GM23338 (cell line): ENCODE measurements around the gene PPFIA2. TPM values are rescaled to one million over a fixed set of nuclear protein-coding genes. Genes with fewer than 3 reads are reported as not detected.

ENCODE experiments used
- ATAC-seq: fragments of 200-7000 bp; cut with Tn5 transposase; 3 replicates; pipeline ENCODE4 v1.9.1; 2020
- DNase-seq: peaks from one replicate; pipeline ENCODE4 v3.0.0-alpha.2; 2015; ENCODE audit warnings: low spot score
- H2AFZ ChIP-seq: fragments of 200-600 bp; sonication (generic); 2 replicates; pipeline ENCODE4 v1.8.0; 2016; ENCODE audit warnings: antibody characterized with exemption, mild to moderate bottlenecking, moderate library complexity
- H3F3A ChIP-seq: fragments of 200-600 bp; sonication (generic); replicated peaks from 2 replicates; pipeline ENCODE4 v1.8.0; 2017; ENCODE audit warnings: antibody characterized with exemption, mixed run types, low read depth
- H3K27ac ChIP-seq: fragments of 200-600 bp; sonication (generic); 2 replicates; pipeline ENCODE4 v1.6.1; 2016; ENCODE audit warnings: low read depth
- H3K27me3 ChIP-seq: fragments of 200-600 bp; sonication (generic); 2 replicates; pipeline ENCODE4 v1.8.0; 2016; ENCODE audit warnings: mild to moderate bottlenecking, mixed run types, moderate library complexity; ENCODE audit not compliant: insufficient read depth
- H3K36me3 ChIP-seq: fragments of 200-600 bp; sonication (generic); 2 replicates; pipeline ENCODE4 v1.8.0; 2016; ENCODE audit warnings: mild to moderate bottlenecking; ENCODE audit not compliant: insufficient read depth
- H3K4me1 ChIP-seq: fragments of 200-600 bp; sonication (generic); 2 replicates; pipeline ENCODE4 v1.8.0; 2016; ENCODE audit warnings: mild to moderate bottlenecking, moderate library complexity; ENCODE audit not compliant: insufficient read depth
- H3K4me2 ChIP-seq: fragments of 200-600 bp; sonication (generic); 2 replicates; pipeline ENCODE4 v1.7.1; 2017; ENCODE audit warnings: mixed run types
- H3K4me3 ChIP-seq: fragments of 200-600 bp; sonication (generic); 2 replicates; pipeline ENCODE4 v1.6.1; 2016; ENCODE audit warnings: mixed run types
- H3K79me2 ChIP-seq: fragments of 200-600 bp; sonication (generic); replicated peaks from 2 replicates; pipeline ENCODE4 v1.8.0; 2017; ENCODE audit warnings: mild to moderate bottlenecking; ENCODE audit not compliant: insufficient read depth
- H3K9me2 ChIP-seq: fragments of 200-600 bp; sonication (generic); 2 replicates; pipeline ENCODE4 v1.8.0; 2017; ENCODE audit not compliant: insufficient read depth
- H4K20me1 ChIP-seq: fragments of 200-600 bp; sonication (generic); replicated peaks from 2 replicates; pipeline ENCODE4 v1.8.0; 2017; ENCODE audit warnings: mild to moderate bottlenecking; ENCODE audit not compliant: insufficient read depth
- H3K27ac Mint-ChIP-seq: 2 replicates; pipeline ENCODE4 v1.8.0; 2020; ENCODE audit warnings: inconsistent platforms, mild to moderate bottlenecking, moderate library complexity, mixed read lengths
- H3K27me3 Mint-ChIP-seq: 3 replicates; pipeline ENCODE4 v1.8.0; 2022; ENCODE audit warnings: low read depth, mild to moderate bottlenecking, moderate library complexity, mixed read lengths, inconsistent platforms; ENCODE audit not compliant: insufficient read depth, poor library complexity
- H3K36me3 Mint-ChIP-seq: 3 replicates; pipeline ENCODE4 v1.8.0; 2021; ENCODE audit warnings: low read depth, mild to moderate bottlenecking, inconsistent platforms, moderate library complexity, mixed read lengths
- H3K4me1 Mint-ChIP-seq: 3 replicates; pipeline ENCODE4 v1.8.0; 2020; ENCODE audit warnings: mild to moderate bottlenecking, inconsistent platforms, mixed read lengths
- H3K4me3 Mint-ChIP-seq: 3 replicates; pipeline ENCODE4 v1.8.0; 2021; ENCODE audit warnings: moderate library complexity, mild to moderate bottlenecking, inconsistent platforms, mixed read lengths
- H3K9me3 Mint-ChIP-seq: 3 replicates; pipeline ENCODE4 v1.8.0; 2020; ENCODE audit warnings: moderate library complexity, mild to moderate bottlenecking, inconsistent platforms, mixed read lengths
- CREB1 ChIP-seq: fragments of 250-450 bp; sonication (Bioruptor Pico); IDR thresholded peaks from 2 replicates; pipeline ENCODE4 v1.5.0; 2020; ENCODE audit warnings: low read depth, mild to moderate bottlenecking, moderate library complexity
- EZH2 ChIP-seq: fragments of 200-600 bp; sonication (generic); IDR thresholded peaks from one replicate; pipeline ENCODE4 v1.8.0; 2017; ENCODE audit warnings: antibody characterized with exemption, mild to moderate bottlenecking, low read depth; ENCODE audit not compliant: unreplicated experiment
- EZH2phosphoT487 ChIP-seq: fragments of 200-600 bp; sonication (generic); IDR thresholded peaks from one replicate; pipeline ENCODE4 v1.8.1; 2018; ENCODE audit warnings: antibody characterized with exemption; ENCODE audit not compliant: unreplicated experiment
- JUNB ChIP-seq: IDR thresholded peaks from one replicate; pipeline ENCODE4 v1.6.1; 2016; ENCODE audit warnings: antibody characterized with exemption; ENCODE audit not compliant: unreplicated experiment
- NANOG ChIP-seq: IDR thresholded peaks from 2 replicates; pipeline ENCODE4 v1.6.1; 2016; ENCODE audit warnings: antibody characterized with exemption, borderline replicate concordance
- POLR2AphosphoS5 ChIP-seq: IDR thresholded peaks from 2 replicates; pipeline ENCODE4 v1.6.1; 2016; ENCODE audit warnings: antibody characterized with exemption, low read depth
- STAT1 ChIP-seq: IDR thresholded peaks from one replicate; pipeline ENCODE4 v1.6.1; 2016; ENCODE audit warnings: antibody characterized with exemption; ENCODE audit not compliant: unreplicated experiment
- polyA plus RNA-seq: library from polyadenylated mRNA; unstranded; fragments of >200 nt; fragmentation: Nextera tagmentation; extraction: Ambion mirVana; gene quantifications from 2 replicates; pipeline ENCODE4 v1.2.1, GENCODE V29; 2016
- total RNA-seq: library from RNA; depleted of rRNA; stranded (reverse); fragments of >200 nt; shearing (Covaris generic); gene quantifications from 2 replicates; pipeline ENCODE4 v1.2.3, GENCODE V29; 2014
- TF ChIP-seq, protein P1 (sequence below), 2 experiments: fragments of 200-600 bp in 1 of 2; sonication (generic) in 1 of 2; conservative IDR thresholded peaks; 2 replicates each; pipeline versions ENCODE4 v1.5.1 to v1.6.1; 2016 to 2017; ENCODE audit warnings: antibody characterized with exemption in 2 of 2, low read depth in 2 of 2, mild to moderate bottlenecking in 2 of 2, moderate library complexity in 1 of 2
- TF ChIP-seq, protein P2 (sequence below): IDR thresholded peaks from 2 replicates; pipeline ENCODE4 v1.6.1; 2016; ENCODE audit warnings: antibody characterized with exemption

Gene PPFIA2
- total and polyA plus RNA-seq, 2 experiments from 2014 or later: 5.4 to 7.2 TPM

DNA sequence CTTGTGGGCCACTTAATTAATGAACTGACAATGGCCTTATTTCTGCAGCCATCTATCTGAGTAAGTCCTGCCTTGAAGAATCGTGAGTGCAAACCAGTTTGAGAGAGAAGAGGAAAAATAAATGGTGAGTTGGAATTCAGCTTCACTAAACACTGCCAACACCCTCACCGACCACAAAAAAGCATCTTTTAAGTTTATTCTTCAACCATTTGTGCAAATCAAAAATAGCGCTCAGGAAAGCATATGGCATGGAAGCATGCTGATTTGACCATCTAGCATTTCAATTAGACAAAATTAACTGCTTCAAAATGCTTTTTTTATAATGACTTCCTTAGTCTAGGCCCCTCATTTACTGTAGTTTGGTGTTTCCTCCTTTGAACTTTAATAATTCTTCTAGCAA, 294.0 kb downstream of the PPFIA2 start:
- H3F3A ChIP-seq: no peaks in the 10 kb centered on the region
- no peaks in the 10 kb centered on the region for H3K36me3 Mint-ChIP-seq
- peaks cover 18% of the 10 kb centered on the region; the same call in 2 of the 3 replicates for H3K4me1 Mint-ChIP-seq
- no peak for ATAC-seq
- no peaks in the 10 kb centered on the region for H3K79me2 ChIP-seq
- H4K20me1 ChIP-seq: no peaks in the 10 kb centered on the region
- H2AFZ ChIP-seq: no peak overlapping the region
- no peak overlapping the region for H3K27ac Mint-ChIP-seq
- H3K9me2 ChIP-seq: no peaks in the 10 kb centered on the region
- no peaks in the 10 kb centered on the region for H3K36me3 ChIP-seq
- H3K27me3 ChIP-seq: no peaks in the 10 kb centered on the region
- H3K9me3 Mint-ChIP-seq: no peaks in the 10 kb centered on the region
- H3K4me3 ChIP-seq: no peak overlapping the region
- no peak overlapping the region for H3K27ac ChIP-seq
- TF ChIP-seq STAT1: no peak
- TF ChIP-seq POLR2AphosphoS5: no peak
- H3K27me3 Mint-ChIP-seq: no peaks in the 10 kb centered on the region
- no peak overlapping the region for H3K4me2 ChIP-seq
- no peak for DNase-seq
- no peak overlapping the region for H3K4me3 Mint-ChIP-seq
- no peaks in the 10 kb centered on the region for H3K4me1 ChIP-seq

DNA sequence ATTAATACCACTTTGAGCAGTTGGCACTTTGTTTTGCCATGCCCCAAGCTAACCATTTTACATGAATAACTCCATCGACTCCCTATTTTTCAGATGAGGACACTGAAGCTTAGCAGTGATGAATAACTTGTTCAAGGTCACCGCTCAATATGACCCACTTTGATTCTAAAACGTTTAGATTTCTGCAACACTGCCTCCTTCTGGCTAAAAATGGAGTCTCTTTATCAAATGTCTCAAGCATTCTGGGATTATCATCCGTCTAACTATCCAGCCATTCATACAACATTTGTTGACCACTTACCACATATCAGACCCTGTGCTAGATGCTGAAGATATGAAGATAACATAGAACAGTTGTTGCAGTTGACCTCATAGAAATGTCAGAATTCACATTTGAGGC, 298.0 kb downstream of the PPFIA2 start:
- no peaks in the 10 kb centered on the region for H4K20me1 ChIP-seq
- Mint-ChIP-seq H3K27ac (no peak overlapping the region), H3K4me3 (no peak overlapping the region), H3K36me3 (no peaks in the 10 kb centered on the region), H3K27me3 (no peaks in the 10 kb centered on the region), H3K4me1 (peaks cover under 1% of the 10 kb centered on the region; the same call in 2 of the 3 replicates), H3K9me3 (no peaks in the 10 kb centered on the region)
- TF ChIP-seq EZH2phosphoT487: no peak
- no peak for TF ChIP-seq CREB1 (CRISPR knock-in tag)
- TF ChIP-seq, protein P1, sequence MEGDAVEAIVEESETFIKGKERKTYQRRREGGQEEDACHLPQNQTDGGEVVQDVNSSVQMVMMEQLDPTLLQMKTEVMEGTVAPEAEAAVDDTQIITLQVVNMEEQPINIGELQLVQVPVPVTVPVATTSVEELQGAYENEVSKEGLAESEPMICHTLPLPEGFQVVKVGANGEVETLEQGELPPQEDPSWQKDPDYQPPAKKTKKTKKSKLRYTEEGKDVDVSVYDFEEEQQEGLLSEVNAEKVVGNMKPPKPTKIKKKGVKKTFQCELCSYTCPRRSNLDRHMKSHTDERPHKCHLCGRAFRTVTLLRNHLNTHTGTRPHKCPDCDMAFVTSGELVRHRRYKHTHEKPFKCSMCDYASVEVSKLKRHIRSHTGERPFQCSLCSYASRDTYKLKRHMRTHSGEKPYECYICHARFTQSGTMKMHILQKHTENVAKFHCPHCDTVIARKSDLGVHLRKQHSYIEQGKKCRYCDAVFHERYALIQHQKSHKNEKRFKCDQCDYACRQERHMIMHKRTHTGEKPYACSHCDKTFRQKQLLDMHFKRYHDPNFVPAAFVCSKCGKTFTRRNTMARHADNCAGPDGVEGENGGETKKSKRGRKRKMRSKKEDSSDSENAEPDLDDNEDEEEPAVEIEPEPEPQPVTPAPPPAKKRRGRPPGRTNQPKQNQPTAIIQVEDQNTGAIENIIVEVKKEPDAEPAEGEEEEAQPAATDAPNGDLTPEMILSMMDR (conservative IDR thresholded peaks at IDR 0.05; ENCODE audit: low read depth in 2 of 2): peak; percentile 58 to 75
- TF ChIP-seq JUNB: no peak
- no peak for TF ChIP-seq EZH2
- no peaks in the 10 kb centered on the region for H3K79me2 ChIP-seq
- no peak overlapping the region for H3K4me3 ChIP-seq
- H3K36me3 ChIP-seq: no peaks in the 10 kb centered on the region
- no peaks in the 10 kb centered on the region for H3K9me2 ChIP-seq
- peak; percentile 60 for DNase-seq
- ATAC-seq: no peak
- no peak overlapping the region for H2AFZ ChIP-seq
- no peaks in the 10 kb centered on the region for H3F3A ChIP-seq
- H3K27me3 ChIP-seq: no peaks in the 10 kb centered on the region
- no peaks in the 10 kb centered on the region for H3K4me1 ChIP-seq
- no peak overlapping the region for H3K4me2 ChIP-seq
- no peak overlapping the region for H3K27ac ChIP-seq

DNA sequence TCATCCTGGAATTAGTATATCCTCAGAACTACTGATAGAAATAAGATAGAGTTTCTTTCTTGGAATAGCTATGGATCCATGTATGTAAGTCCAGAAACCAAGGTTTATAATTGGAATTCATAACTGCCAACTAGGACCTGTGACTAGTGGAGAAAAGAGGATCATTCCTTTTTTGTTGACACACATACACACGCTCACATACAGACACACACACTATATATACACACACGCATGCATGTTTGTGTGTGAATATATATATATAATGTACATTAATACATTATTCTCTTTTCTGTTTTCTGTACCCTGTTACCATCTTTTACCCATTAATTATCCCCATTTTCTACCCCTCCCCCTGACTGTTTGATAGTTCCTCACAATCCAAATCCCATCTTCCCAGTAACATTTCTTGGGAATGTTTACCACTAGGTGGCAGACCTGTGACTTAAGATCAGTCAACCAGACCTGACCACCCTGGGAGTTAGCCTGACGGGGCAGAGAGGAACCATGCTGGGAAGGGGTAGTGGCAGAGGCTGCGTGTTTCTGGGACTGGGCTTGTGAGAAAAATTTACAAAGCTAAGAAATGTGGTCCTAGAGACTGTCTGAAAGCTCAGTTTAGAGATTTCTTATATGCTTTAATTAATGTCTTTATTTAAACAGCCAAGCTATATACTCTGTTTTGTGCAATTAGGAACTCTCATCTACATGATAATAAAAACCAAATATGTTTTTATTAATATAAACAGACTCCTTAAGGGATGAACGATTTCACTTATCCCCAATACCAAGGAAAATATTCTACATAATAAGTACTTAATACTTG, 308.0 kb downstream of the PPFIA2 start:
- Histone ChIP-seq H3K4me3 (no peak overlapping the region), H3K9me2 (no peaks in the 10 kb centered on the region), H3K4me1 (no peaks in the 10 kb centered on the region), H3K27me3 (no peaks in the 10 kb centered on the region), H3K27ac (no peak overlapping the region), H4K20me1 (no peaks in the 10 kb centered on the region), H3K4me2 (no peak overlapping the region), H3K36me3 (no peaks in the 10 kb centered on the region), H3F3A (no peaks in the 10 kb centered on the region), H3K79me2 (no peaks in the 10 kb centered on the region), H2AFZ (no peak overlapping the region)
- Mint-ChIP-seq H3K4me3 (no peak overlapping the region), H3K36me3 (no peaks in the 10 kb centered on the region), H3K27ac (no peak overlapping the region), H3K27me3 (peaks cover 1% of the 10 kb centered on the region), H3K4me1 (peaks cover 3% of the 10 kb centered on the region; the same call in 1 of the 3 replicates), H3K9me3 (no peaks in the 10 kb centered on the region; the same call in 2 of the 3 replicates)
- peak; percentile 95 for DNase-seq
- ATAC-seq: peak; percentile 98
- TF ChIP-seq CREB1 (CRISPR knock-in tag): peak; percentile 29; the same call in 1 of the 2 replicates
- TF ChIP-seq, protein P1 (conservative IDR thresholded peaks at IDR 0.05; ENCODE audit: low read depth in 2 of 2): peak; percentile 82 to 89
- TF ChIP-seq, protein P2, sequence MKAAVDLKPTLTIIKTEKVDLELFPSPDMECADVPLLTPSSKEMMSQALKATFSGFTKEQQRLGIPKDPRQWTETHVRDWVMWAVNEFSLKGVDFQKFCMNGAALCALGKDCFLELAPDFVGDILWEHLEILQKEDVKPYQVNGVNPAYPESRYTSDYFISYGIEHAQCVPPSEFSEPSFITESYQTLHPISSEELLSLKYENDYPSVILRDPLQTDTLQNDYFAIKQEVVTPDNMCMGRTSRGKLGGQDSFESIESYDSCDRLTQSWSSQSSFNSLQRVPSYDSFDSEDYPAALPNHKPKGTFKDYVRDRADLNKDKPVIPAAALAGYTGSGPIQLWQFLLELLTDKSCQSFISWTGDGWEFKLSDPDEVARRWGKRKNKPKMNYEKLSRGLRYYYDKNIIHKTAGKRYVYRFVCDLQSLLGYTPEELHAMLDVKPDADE: no peak
- no peak for TF ChIP-seq NANOG
